ENCODE measurements around the gene COLEC11.
"Not testable (repeated sequence)": the region's sequence is repeated elsewhere in the genome, so short reads cannot be mapped to it uniquely, and the experiment has no call there.

COLEC11 gene

DNA sequence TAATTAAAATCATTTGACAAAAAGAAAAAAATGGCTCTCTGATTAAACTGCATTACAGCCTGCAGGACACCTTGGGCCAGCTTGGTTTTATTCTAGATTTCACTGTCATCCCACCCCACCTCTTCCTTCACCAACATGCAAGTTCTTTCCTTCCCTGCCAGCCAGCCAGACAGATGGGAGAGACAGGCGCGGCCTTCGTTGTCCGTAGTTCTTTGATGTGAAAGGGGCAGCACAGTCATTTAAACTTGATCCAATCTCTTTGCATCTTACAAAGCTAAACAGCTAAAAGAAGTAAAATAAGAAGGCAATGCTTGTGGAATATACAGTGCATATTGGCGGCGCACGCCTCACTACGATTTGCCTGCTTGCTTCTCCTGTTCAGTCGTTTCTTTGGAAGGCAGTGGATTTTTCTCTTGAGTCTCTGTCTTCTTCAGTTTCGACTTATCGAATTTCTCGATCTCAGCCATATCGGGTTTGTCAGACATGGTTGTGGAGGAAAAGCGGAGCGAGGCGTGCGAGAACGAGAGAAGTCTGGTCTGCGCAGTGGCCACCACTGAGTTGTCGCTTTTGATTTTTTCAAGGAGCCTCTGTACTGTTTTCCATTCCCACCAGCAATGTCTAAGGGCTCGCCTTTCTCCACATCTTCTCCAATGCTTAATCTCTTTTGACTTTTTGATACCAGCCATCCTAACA, 22.4 kb downstream of the COLEC11 start:
- H3K4me3 ChIP-seq (ENCODE audit: low read length): no peak overlapping the region
- TF ChIP-seq ZNF274 (IDR thresholded peaks at IDR 0.05; ENCODE audit: low read depth, low read length): no peak

DNA sequence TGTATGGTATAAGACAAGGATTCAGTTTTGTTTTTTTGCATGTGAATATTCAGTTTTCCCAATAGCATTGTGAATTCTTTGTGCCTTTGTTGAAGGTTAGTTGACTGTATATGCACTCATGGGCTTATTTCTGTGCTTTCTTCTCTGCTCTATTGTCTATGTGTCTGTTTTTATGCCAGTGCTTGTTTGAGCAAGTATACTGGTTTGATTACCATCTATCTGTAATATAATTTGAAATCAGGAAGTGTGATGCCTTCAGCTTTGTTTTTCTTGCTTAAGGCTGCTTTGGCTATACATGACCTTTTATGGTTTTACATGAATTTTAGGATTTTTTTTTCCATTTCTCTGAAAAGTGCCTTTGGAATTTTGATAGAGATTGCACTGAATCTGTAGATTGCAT, 23.5 kb downstream of the COLEC11 start:
- H3K4me3 ChIP-seq (ENCODE audit: low read length): no peak overlapping the region
- TF ChIP-seq ZNF274 (IDR thresholded peaks at IDR 0.05; ENCODE audit: low read depth, low read length): no peak

DNA sequence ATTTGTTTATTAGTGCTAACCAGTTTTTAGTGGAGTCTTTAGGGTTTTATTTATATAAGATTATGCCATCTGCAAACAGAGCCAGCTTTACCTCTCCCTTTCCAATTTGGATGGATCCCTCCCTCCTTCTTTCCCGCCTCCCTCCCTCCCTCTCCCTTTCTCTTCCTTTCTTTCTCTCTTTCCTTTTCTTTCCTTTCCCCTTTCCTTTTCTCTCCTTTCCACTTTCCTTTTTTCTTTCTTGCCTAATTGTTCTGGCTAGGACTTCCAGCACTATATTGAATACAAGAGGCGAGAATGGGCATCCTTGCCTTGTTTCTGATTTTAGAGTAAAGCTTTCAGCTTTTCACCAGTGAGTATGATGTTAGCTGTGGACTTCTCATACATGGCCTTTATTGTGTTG, 24.1 kb downstream of the COLEC11 start:
- no peak overlapping the region for H3K4me3 ChIP-seq (ENCODE audit: low read length)
- no peak for TF ChIP-seq ZNF274 (IDR thresholded peaks at IDR 0.05; ENCODE audit: low read depth, low read length)

DNA sequence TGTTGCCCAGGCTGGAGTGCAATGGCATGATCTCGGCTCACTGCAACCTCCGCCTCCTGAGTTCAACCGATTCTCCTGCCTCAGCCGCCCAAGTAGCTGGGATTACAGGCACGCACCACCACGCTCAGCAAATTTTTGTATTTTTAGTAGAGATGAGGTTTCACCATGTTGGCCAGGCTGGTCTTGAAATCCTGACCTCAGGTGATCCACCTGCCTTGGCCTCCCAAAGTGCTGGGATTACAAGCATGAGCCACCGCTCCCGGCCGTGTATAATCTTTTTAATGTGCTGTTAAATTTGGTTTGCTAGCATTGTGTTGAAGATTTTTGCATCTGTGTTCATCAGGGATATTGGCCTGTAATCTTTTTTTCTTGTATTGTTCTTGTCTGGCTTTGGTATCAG, 24.7 kb downstream of the COLEC11 start:
- not testable (repeated sequence) for H3K4me3 ChIP-seq (ENCODE audit: low read length)

DNA sequence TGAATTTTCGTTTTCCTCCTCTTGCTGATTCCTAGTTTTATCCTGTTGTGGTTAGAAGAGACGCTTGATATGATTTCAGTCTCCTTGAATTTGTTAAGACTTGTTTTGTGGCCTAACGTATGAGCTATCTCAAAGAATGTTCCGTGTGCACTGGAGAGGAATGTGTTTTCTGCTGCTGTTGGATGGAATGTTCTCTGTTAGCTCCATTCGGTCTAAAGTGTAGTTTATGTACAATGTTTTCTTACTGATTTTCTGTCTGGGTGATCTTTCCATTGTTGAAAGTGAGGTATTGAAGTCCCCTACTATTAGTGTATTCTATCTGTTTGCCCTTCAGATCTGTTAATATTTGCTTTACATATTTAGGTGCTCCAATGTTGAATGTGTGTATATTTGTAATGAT, 25.9 kb downstream of the COLEC11 start:
- TF ChIP-seq ZNF274 (IDR thresholded peaks at IDR 0.05; ENCODE audit: low read depth, low read length): no peak
- no peak overlapping the region for H3K4me3 ChIP-seq (ENCODE audit: low read length)

DNA sequence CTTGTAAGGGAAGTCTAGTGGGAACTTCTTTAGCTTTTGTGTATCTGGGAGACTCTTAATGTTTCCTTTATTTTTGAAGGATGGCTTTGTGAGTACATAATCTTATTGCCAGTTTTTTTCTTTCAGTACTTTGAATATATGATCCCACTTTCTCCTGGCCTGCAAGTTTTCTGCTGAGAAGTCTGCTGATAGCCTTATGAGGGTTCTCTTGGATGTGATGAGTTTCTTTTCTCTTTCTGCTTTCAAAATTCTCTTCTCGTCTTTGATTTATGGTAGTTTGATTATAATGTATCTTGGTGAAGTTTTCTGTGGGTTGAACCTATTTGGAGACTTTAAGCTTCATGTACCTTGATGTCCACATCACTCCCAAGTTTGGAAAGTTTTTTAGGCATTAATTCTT, 28.1 kb downstream of the COLEC11 start:
- no peak overlapping the region for H3K4me3 ChIP-seq (ENCODE audit: low read length)
- no peak for TF ChIP-seq ZNF274 (IDR thresholded peaks at IDR 0.05; ENCODE audit: low read depth, low read length)

DNA sequence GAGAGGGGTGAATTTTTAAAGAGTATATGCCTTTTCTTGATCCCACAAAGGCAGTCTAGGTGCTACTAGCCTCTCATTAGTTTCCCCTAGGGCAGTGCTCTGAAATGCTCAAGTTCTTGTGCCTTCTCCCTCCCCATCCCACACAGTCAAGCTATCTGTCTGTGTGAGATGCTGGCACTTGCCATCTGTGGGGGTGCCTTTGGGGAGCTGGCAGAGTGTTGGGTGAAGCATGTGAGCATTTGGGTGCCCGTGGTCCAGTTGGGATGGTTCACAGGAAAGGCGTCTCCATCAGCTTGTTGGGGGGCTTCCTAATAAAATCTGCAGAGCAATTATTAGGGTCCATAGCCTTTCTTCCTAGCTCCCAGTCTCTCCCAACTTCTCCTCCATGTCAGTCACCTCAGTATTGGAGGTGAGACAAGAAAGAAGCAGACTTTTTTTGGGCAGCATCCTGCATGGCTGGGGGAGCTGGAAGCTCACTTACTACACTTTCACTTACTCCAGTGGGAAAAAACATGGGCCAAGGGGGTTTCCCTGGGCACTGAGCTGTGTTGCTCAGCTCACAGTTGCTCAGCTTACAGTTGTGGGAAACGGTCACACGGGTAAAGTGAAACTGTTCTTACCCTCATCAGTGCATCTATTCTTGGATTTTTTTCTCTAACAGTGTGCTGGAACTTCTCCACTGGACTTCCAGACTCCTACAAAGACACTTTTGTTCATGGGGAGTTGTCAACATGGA, 29.3 kb downstream of the COLEC11 start:
- no peak for TF ChIP-seq ZNF274 (IDR thresholded peaks at IDR 0.05; ENCODE audit: low read depth, low read length)
- H3K4me3 ChIP-seq (ENCODE audit: low read length): no peak overlapping the region

DNA sequence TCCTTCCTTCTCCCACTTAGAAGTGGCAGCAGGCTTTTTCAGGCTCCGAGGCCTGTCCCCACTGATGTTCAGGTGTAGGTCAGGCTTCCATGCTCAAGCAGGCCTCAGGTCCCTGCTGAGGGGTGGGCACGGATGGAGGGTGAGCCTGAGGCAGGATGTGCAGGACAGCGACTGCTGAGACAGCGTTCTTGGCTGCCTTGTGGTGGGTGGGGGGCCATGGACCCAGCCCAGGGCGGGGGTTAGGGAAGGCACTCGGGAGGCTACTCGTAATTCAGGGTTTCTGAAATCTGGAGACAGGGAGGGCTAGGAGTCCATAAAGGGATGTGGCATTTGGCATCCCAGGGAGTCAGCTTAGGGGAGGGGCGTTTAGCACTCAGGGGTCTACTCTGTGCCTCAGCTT, 30.3 kb downstream of the COLEC11 start:
- TF ChIP-seq ZNF274 (IDR thresholded peaks at IDR 0.05; ENCODE audit: low read depth, low read length): no peak
- H3K4me3 ChIP-seq (ENCODE audit: low read length): no peak overlapping the region

DNA sequence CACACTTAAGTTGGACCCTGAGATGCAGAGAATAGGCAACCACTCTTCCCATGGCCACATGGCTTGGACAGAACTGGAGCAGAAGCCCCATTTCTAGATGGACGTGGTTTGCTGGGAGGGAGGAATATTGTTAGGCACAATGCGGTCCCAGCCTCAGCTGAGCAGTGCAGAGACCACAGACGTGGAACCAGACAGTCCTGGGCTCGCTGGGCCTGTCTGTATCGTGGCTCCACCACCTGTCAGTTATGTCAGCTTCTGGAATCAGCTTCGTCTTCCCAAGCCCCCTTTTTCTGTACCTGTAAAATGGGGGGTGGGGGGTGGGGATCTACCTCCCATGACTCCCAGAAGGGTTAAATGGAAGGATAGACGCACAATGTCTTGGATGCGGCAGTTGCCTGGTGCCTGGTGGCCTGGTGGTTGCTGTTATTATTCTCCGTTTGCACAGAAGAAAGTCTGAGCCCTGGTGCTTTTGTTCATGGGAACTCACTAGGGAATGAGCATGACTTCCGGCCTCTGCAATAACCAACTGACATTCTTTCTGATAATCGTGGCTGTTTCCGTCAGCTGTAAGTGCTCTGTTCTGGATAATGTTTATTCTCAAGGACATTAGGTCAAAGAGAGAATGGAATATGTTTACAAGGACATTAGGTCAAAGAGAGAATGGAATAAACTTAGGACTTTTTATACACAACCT, 31.4 kb downstream of the COLEC11 start:
- no peak for TF ChIP-seq ZNF274 (IDR thresholded peaks at IDR 0.05; ENCODE audit: low read depth, low read length)
- H3K4me3 ChIP-seq (ENCODE audit: low read length): no peak overlapping the region

DNA sequence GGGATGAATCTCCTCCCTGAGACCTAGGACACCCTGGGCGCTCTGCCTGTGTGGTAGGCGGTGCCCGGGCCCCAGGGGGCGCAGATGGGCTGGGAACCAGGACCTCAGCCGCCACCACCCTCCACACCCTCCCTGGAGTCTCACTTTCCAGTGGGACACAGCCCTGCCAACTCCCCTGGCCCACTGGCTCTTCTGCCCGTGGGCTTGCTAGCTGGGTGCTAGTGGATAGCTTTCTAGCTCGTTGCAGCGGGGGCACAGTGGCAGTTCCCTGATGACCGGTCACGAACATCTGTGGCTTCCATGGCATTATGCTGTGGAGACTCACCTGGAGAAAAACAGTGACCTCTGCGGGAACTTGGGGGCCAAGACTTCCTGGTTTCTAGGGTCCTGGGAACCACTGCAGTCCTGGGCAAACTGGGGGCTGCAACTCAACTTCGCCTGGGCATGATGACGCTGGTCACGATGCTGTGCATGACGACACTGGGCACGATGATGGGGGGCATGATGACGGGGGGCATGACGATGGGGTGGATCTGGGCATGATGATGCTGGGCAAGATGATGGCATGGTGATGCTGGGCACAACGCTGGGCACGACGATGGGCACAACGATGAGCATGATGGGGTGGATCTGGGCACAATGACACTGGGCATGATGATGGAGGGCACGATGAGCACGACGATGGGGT, 32.0 kb downstream of the COLEC11 start:
- H3K4me3 ChIP-seq (ENCODE audit: low read length): no peak overlapping the region
- no peak for TF ChIP-seq ZNF274 (IDR thresholded peaks at IDR 0.05; ENCODE audit: low read depth, low read length)

DNA sequence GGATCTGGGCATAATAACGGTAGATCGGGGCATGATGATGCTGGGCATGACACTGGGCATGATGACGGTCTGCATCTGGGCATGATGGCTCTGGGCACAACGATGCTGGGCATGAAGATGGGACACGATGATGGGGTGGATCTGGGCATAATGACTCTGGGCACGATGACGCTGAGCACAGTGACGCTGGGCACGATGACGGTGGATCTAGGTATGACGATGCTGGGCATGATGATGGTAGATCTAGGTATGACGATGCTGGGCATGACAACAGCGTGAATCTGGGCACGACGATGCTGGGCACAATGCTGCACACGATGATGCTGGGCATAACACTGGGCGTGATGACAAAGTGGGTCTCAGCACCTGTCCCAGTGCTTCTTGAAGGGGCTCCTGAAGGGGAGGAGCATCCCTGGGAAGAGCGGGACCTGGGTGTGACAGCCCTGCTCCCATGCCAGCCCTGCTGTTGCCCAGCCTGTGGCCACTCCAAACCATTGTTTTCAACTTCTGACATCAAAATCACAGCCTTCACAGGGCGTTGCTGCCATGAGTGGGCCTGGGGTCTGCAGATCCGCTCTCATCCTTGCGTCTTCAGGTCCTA, 32.7 kb downstream of the COLEC11 start:
- TF ChIP-seq ZNF274 (IDR thresholded peaks at IDR 0.05; ENCODE audit: low read depth, low read length): no peak
- H3K4me3 ChIP-seq (ENCODE audit: low read length): no peak overlapping the region

DNA sequence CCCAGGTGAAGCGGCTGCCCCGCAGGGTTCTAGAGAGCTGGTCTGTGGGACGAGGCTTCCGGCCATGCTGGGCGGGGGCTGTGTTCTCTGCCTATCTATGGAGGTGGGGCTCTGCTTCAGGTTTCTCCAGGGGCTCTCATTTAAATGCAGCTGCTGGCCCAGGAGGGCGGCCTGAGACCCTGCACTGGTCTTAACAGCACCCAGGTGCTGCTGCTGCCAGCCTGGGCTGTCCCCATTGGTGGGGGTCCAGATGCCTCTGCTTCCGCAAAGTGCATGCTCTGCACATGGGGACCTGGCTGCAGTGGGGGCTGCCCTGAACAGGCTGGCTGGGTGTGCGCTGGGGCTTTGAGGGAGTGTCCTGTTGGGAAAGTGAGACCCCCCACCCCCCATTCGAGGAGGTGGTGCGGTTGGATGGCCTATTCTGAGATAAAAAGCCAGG, 33.3 kb downstream of the COLEC11 start:
- H3K4me3 ChIP-seq (ENCODE audit: low read length): no peak overlapping the region
- TF ChIP-seq ZNF274 (IDR thresholded peaks at IDR 0.05; ENCODE audit: low read depth, low read length): no peak

DNA sequence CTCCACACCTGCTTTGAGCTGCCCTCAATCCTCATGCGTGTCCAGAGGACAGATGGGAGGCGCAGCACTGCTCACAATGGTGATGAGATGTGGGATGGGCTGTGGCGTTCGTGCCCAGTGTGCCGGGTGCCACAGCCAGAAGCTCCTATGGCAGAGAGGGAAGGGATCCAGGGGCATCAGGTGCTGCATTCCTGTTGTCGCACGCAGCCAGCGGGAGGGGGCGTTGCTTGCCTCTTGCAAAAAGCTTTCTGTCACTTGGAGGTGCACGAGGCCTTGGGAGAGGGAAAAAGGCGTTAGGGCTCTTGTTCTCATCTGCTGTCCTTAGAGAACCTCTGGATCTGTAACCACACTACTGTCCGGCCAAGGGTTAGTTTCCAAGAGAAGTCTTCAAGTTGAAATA, 33.9 kb downstream of the COLEC11 start:
- H3K4me3 ChIP-seq (ENCODE audit: low read length): no peak overlapping the region
- no peak for TF ChIP-seq ZNF274 (IDR thresholded peaks at IDR 0.05; ENCODE audit: low read depth, low read length)

DNA sequence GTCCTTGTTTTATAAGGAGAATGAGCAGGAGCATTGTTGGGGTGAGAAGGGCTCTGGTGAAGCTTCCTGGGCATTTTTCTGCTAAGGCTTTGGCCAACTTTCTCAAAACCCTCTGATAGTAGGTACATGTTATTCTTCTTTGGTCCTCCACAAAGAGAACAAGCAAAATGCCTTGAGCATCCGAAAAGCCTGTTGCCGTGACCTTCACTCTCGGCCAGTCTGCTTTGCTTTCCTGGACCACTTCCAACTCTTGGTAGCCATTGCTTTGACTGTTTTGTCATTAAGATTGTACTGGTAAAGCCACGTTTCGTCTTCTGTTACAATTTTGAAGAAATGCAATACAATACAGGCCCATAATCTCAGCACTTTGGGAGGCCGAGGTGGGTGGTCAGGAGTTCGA, 35.7 kb downstream of the COLEC11 start:
- no peak for TF ChIP-seq ZNF274 (IDR thresholded peaks at IDR 0.05; ENCODE audit: low read depth, low read length)
- no peak overlapping the region for H3K4me3 ChIP-seq (ENCODE audit: low read length)
